Loucy (cell line): ENCODE results near the gene PHAF1.

Experiments
- H2AFZ ChIP-seq: fragments of 200-600 bp; sonication (generic); 2 replicates; pipeline ENCODE4 v1.6.0; 2016; ENCODE audit warnings: antibody characterized with exemption, mild to moderate bottlenecking, low read length, moderate library complexity
- H3F3A ChIP-seq: fragments of 200-600 bp; 2 replicates; pipeline ENCODE4 v1.6.0; 2016; ENCODE audit warnings: antibody characterized with exemption, low read depth, mild to moderate bottlenecking
- H3K27me3 ChIP-seq: fragments of 200-600 bp; sonication (generic); 2 replicates; pipeline ENCODE4 v1.6.1; 2014; ENCODE audit warnings: low read length, mild to moderate bottlenecking; ENCODE audit not compliant: insufficient read depth, poor library complexity, severe bottlenecking
- H3K36me3 ChIP-seq: fragments of 200-600 bp; sonication (generic); 2 replicates; pipeline ENCODE4 v1.6.1; 2016; ENCODE audit warnings: low read length; ENCODE audit not compliant: insufficient read depth
- H3K4me1 ChIP-seq: fragments of 200-600 bp; sonication (generic); 2 replicates; pipeline ENCODE4 v1.5.1; 2014; ENCODE audit warnings: low read length, mild to moderate bottlenecking; ENCODE audit not compliant: insufficient read depth, poor library complexity, severe bottlenecking
- H3K4me2 ChIP-seq: fragments of 200-600 bp; sonication (generic); 2 replicates; pipeline ENCODE4 v1.6.0; 2014; ENCODE audit warnings: antibody characterized with exemption, low read length, low read depth, mild to moderate bottlenecking; ENCODE audit not compliant: poor library complexity, severe bottlenecking
- H3K4me3 ChIP-seq: fragments of 200-600 bp; sonication (generic); 2 replicates; pipeline ENCODE4 v1.5.1; 2014; ENCODE audit warnings: low read length, mild to moderate bottlenecking, mixed read lengths; ENCODE audit not compliant: poor library complexity, severe bottlenecking
- H3K79me2 ChIP-seq: fragments of 200-600 bp; sonication (generic); 2 replicates; pipeline ENCODE4 v1.6.1; 2014; ENCODE audit warnings: low read length; ENCODE audit not compliant: insufficient read depth
- H3K9ac ChIP-seq: fragments of 200-600 bp; sonication (generic); 2 replicates; pipeline ENCODE4 v1.6.0; 2014; ENCODE audit warnings: mild to moderate bottlenecking, low read depth, low read length, moderate library complexity; ENCODE audit not compliant: poor library complexity, severe bottlenecking
- H3K9me2 ChIP-seq: fragments of 200-600 bp; sonication (generic); replicated peaks from 2 replicates; pipeline ENCODE4 v1.6.1; 2016; ENCODE audit warnings: low read depth, low read length, mixed read lengths
- H3K9me3 ChIP-seq: fragments of 200-600 bp; sonication (generic); 2 replicates; pipeline ENCODE4 v1.6.1; 2014; ENCODE audit warnings: mild to moderate bottlenecking, antibody characterized with exemption, low read length, low read depth; ENCODE audit not compliant: insufficient read depth
- H4K20me1 ChIP-seq: fragments of 200-600 bp; sonication (generic); 2 replicates; pipeline ENCODE4 v1.6.0; 2014; ENCODE audit warnings: antibody characterized with exemption, low read length, mild to moderate bottlenecking; ENCODE audit not compliant: insufficient read depth, poor library complexity, severe bottlenecking
- CTCF ChIP-seq: fragments of 200-600 bp; sonication (generic); conservative IDR thresholded peaks from 2 replicates; pipeline ENCODE4 v1.5.1; 2014; ENCODE audit warnings: mild to moderate bottlenecking, antibody characterized with exemption, low read length
- EZH2phosphoT487 ChIP-seq: fragments of 200-600 bp; IDR thresholded peaks from 2 replicates; pipeline ENCODE4 v1.6.1; 2018; ENCODE audit warnings: antibody characterized with exemption, mild to moderate bottlenecking, moderate library complexity, borderline replicate concordance

Gene PHAF1

GRCh38 chr16:67163164-67163998, 53.6 kb downstream of the PHAF1 start:
- Histone ChIP-seq H4K20me1 (peaks cover 3% of the 10 kb centered on the region), H3K27me3 (no peaks in the 10 kb centered on the region), H3K4me2 (no peak overlapping the region), H3K9me2 (no peaks in the 10 kb centered on the region), H2AFZ (no peak overlapping the region), H3K79me2 (peaks cover 5% of the 10 kb centered on the region; the same call in 1 of the 2 replicates), H3K9ac (no peak overlapping the region), H3K9me3 (no peaks in the 10 kb centered on the region), H3K36me3 (no peaks in the 10 kb centered on the region), H3K4me3 (no peak overlapping the region), H3F3A (no peaks in the 10 kb centered on the region), H3K4me1 (peaks cover 5% of the 10 kb centered on the region)
- TF ChIP-seq EZH2phosphoT487 (no peak), CTCF (no peak)

GRCh38 chr16:67163999-67164558, 54.3 kb downstream of the PHAF1 start:
- Histone ChIP-seq H3K4me3 (no peak overlapping the region), H3K79me2 (peaks cover 5% of the 10 kb centered on the region; the same call in 1 of the 2 replicates), H2AFZ (no peak overlapping the region), H3K9ac (no peak overlapping the region), H3K4me2 (no peak overlapping the region), H3F3A (no peaks in the 10 kb centered on the region), H3K27me3 (no peaks in the 10 kb centered on the region), H3K36me3 (no peaks in the 10 kb centered on the region), H3K4me1 (peaks cover 2% of the 10 kb centered on the region), H4K20me1 (peaks cover 3% of the 10 kb centered on the region), H3K9me2 (no peaks in the 10 kb centered on the region), H3K9me3 (no peaks in the 10 kb centered on the region)
- TF ChIP-seq EZH2phosphoT487 (no peak), CTCF (no peak)

GRCh38 chr16:67164599-67165061, 54.9 kb downstream of the PHAF1 start, which contains the start of gene HSF4:
HSF4 (plus strand) TSS chr16:67164745; CDS start chr16:67164812, 67 bp downstream.
- no peaks in the 10 kb centered on the region for H3K9me3 ChIP-seq
- no peaks in the 10 kb centered on the region for H3K27me3 ChIP-seq
- H3K4me1 ChIP-seq, result peaks cover 7% of the 10 kb centered on the region
- no peak within 1 kb of the TSS for H3K9ac ChIP-seq
- TF ChIP-seq EZH2phosphoT487, result no peak
- TF ChIP-seq CTCF, result no peak
- no peaks in the 10 kb centered on the region for H3K9me2 ChIP-seq
- no peaks in the 10 kb centered on the region for H3F3A ChIP-seq
- H3K4me2 ChIP-seq, result no peak within 1 kb of the TSS
- no peak within 1 kb of the TSS for H3K4me3 ChIP-seq
- no peaks in the 10 kb centered on the region for H4K20me1 ChIP-seq
- no peak within 1 kb of the TSS for H2AFZ ChIP-seq
- H3K36me3 ChIP-seq, result no peaks in the 10 kb centered on the region
- H3K79me2 ChIP-seq, result peaks cover under 1% of the 10 kb centered on the region; the same call in 1 of the 2 replicates
